ENCODE measurements around the gene SPIRE2.
"Not testable (repeated sequence)": the region's sequence is repeated elsewhere in the genome, so short reads cannot be mapped to it uniquely, and the experiment has no call there.

Gene SPIRE2

DNA sequence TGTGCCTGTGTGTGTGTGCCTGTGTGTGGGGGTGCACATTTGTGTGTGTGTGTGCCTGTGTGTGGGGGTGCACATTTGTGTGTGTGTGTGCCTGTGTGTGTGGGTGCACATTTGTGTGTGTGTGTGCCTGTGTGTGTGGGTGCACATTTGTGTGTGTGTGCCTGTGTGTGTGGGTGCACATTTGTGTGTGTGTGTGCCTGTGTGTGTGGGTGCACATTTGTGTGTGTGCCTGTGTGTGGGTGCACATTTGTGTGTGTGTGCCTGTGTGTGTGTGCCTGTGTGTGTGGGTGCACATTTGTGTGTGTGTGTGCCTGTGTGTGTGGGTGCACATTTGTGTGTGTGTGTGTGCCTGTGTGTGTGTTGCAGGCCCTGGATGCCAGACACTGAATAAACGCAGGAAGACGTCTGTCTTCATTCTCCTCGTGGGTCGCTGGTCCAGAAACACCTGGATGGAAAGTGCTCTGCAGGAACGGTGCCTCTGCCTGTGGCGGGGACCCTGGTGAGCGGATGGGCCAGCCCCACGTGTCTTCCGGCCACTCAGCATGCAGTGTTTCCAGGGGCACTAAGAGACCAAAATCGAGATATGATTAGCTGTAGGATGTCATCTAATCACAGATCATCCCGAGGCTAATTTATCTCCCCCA is 86.5 kb downstream of the SPIRE2 start:
- DNase-seq (ENCODE audit: low read depth in 2 of 2), result not testable (repeated sequence)

DNA sequence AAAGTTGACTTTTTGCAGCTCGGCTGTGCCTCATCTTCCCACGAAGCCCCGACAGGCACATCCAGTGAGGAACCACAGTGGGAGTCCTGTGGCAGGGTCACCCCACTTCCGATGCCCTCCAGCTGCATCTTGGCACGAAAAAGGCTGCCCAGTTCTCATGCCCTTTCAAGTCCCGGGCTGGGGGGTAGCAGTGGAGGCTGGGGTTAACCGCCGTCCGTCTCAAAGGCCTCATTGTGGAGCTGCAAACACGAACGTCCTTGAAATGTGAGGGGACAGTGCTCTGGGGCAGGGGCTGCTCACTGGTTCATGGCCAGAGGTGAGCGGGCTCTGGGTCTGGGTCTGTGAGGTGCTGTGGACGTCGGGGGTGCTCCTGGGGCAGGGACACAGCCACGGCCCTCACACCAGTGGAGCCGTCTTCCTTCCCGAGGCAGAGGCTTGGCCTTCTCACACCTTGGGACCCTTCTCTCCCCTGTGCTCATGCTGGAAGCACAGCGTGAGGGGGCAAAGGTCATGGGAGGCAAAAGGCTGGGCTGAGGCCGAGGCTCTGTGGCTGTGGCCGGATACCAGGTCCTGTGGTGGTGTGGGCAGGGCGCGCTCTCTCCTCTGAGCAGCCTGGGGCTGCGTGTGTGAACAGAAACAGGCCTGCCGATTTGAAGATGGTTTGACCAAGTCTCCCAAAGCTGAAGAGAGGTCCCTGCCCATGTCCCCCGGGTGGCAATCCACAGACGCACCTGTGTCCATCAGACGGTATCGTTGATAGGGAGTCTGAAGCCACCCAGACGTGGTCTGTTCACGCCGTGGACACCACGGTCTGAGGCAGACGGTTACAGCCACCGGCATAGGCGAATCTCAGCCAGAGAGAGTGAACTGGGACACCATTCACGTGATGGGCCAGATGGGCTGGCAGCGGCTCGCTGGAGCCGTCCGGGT is 87.3 kb downstream of the SPIRE2 start:
- no peak for DNase-seq (ENCODE audit: low read depth in 2 of 2)

DNA sequence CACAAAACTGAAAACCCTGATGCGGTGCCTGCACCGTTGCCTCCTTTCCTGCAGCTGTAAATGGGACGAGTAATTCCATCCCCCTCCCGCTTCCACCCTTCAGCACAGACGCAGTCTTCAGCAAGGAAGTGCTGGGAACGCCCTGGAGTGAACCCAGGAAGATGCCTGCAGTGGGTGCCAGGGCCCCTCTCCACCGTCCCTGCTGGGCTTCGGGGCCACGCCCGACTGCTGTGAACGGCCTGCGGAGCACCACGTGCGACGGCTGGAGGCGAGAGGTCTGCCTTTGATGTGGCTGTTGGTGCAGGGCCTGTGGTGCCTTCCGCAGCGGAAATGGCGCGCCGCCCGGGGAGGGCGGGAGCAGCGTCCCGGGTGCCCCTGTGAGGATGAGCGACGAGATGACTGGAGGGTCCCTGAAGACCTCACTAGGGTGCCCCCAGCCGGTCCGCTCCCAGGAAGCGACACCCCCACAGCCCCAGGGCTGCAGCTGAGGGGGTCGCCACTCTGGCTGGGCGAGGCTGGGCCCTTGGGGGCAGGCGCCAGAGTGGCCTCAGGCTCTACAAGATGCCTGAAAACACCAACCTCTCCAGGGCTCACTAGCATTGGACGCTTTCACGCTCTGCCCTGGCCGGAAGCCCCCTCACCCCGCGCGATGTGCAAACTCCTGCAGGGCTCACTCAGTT is 89.6 kb downstream of the SPIRE2 start:
- DNase-seq (ENCODE audit: low read depth in 2 of 2), result peak in 1 of 2 experiments; percentile 26

DNA sequence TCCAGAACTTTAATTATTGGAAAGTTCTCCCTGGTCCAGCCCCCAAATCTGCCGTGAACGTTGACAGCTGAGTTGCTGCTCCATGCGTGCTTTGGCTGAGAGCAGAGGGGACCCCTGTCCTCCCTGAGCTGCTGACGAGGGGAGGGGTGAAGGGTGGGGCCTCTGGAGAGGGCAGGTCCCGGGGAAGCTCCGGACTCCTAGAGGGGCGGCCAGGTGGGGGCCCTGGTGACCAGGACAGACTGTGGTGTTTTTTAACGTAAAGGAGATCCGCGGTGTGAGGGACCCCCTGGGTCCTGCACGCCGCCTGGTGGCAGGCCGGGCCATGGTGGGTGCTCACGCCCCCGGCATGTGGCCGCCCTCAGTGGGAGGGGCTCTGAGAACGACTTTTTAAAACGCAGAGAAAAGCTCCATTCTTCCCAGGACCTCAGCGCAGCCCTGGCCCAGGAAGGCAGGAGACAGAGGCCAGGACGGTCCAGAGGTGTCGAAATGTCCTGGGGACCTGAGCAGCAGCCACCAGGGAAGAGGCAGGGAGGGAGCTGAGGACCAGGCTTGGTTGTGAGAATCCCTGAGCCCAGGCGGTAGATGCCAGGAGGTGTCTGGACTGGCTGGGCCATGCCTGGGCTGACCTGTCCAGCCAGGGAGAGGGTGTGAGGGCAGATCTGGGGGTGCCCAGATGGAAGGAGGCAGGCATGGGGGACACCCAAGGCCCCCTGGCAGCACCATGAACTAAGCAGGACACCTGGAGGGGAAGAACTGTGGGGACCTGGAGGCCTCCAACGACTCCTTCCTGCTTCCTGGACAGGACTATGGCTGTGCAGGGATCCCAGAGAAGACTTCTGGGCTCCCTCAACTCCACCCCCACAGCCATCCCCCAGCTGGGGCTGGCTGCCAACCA is 90.4 kb downstream of the SPIRE2 start, which contains the start of gene MC1R:
TSS of gene MC1R (plus strand) at position 410 of the 895 bp plus-strand sequence. CDS start at position 807, 397 bp downstream.
- no peak for DNase-seq (ENCODE audit: low read depth in 2 of 2)

DNA sequence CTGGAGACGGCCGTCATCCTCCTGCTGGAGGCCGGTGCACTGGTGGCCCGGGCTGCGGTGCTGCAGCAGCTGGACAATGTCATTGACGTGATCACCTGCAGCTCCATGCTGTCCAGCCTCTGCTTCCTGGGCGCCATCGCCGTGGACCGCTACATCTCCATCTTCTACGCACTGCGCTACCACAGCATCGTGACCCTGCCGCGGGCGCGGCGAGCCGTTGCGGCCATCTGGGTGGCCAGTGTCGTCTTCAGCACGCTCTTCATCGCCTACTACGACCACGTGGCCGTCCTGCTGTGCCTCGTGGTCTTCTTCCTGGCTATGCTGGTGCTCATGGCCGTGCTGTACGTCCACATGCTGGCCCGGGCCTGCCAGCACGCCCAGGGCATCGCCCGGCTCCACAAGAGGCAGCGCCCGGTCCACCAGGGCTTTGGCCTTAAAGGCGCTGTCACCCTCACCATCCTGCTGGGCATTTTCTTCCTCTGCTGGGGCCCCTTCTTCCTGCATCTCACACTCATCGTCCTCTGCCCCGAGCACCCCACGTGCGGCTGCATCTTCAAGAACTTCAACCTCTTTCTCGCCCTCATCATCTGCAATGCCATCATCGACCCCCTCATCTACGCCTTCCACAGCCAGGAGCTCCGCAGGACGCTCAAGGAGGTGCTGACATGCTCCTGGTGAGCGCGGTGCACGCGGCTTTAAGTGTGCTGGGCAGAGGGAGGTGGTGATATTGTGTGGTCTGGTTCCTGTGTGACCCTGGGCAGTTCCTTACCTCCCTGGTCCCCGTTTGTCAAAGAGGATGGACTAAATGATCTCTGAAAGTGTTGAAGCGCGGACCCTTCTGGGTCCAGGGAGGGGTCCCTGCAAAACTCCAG is 91.5 kb downstream of the SPIRE2 start:
- DNase-seq (ENCODE audit: low read depth in 2 of 2), result no peak

DNA sequence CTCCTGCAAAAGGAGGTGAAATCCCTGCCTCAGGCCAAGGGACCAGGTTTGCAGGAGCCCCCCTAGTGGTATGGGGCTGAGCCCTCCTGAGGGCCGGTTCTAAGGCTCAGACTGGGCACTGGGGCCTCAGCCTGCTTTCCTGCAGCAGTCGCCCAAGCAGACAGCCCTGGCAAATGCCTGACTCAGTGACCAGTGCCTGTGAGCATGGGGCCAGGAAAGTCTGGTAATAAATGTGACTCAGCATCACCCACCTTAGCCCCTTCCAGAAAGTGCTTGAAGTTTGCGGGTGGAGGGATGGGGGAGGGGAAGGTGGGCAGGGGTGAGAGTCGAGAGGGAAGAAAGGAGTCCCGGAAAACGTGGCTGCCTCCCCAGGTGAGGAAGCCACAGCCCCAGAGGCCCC is 92.4 kb downstream of the SPIRE2 start:
- DNase-seq (ENCODE audit: low read depth in 2 of 2), result no peak

Data from fibroblast of skin of left quadriceps (primary cell).